Parathyroid adenoma (tissue), 2 donors: ENCODE measurements around the gene TMIGD1.

Experiments used
- H2AFZ ChIP-seq: fragments of 300-600 bp; sonication (generic); one replicate; pipeline ENCODE4 v1.7.0; 2017; ENCODE audit warnings: antibody characterized with exemption, mild to moderate bottlenecking
- H3K27ac ChIP-seq: fragments of 300-600 bp; sonication (generic); one replicate; pipeline ENCODE4 v1.7.0; 2017
- H3K27me3 ChIP-seq: fragments of 300-600 bp; sonication (generic); one replicate; pipeline ENCODE4 v1.7.0; 2017; ENCODE audit warnings: low read length; ENCODE audit not compliant: control insufficient read depth, insufficient read depth
- H3K36me3 ChIP-seq: fragments of 300-600 bp; sonication (generic); one replicate; pipeline ENCODE4 v1.7.0; 2017; ENCODE audit warnings: low read length; ENCODE audit not compliant: control insufficient read depth, insufficient read depth
- H3K4me1 ChIP-seq: fragments of 300-600 bp; sonication (generic); one replicate; pipeline ENCODE4 v1.7.0; 2017; ENCODE audit warnings: control low read depth
- H3K4me2 ChIP-seq: fragments of 300-600 bp; sonication (generic); one replicate; pipeline ENCODE4 v1.7.0; 2017; ENCODE audit warnings: low read length
- H3K4me3 ChIP-seq: fragments of 300-600 bp; sonication (generic); one replicate; pipeline ENCODE4 v1.7.0; 2017; ENCODE audit warnings: low read depth, low read length
- H3K79me2 ChIP-seq: fragments of 300-600 bp; sonication (generic); one replicate; pipeline ENCODE4 v1.7.0; 2017; ENCODE audit warnings: control low read depth
- H3K9ac ChIP-seq: fragments of 300-600 bp; sonication (generic); one replicate; pipeline ENCODE4 v1.7.0; 2017; ENCODE audit warnings: mild to moderate bottlenecking
- H3K9me3 ChIP-seq: fragments of 300-600 bp; sonication (generic); one replicate; pipeline ENCODE4 v1.7.0; 2017; ENCODE audit warnings: low read length; ENCODE audit not compliant: control insufficient read depth
- TF ChIP-seq, protein P1 (sequence below): fragments of 300-600 bp; sonication (generic); IDR thresholded peaks from one replicate; pipeline ENCODE4 v1.7.0; 2017; ENCODE audit warnings: antibody characterized with exemption, mild to moderate bottlenecking
- donor health status: primary hyperparathyroidism.

Gene TMIGD1

DNA sequence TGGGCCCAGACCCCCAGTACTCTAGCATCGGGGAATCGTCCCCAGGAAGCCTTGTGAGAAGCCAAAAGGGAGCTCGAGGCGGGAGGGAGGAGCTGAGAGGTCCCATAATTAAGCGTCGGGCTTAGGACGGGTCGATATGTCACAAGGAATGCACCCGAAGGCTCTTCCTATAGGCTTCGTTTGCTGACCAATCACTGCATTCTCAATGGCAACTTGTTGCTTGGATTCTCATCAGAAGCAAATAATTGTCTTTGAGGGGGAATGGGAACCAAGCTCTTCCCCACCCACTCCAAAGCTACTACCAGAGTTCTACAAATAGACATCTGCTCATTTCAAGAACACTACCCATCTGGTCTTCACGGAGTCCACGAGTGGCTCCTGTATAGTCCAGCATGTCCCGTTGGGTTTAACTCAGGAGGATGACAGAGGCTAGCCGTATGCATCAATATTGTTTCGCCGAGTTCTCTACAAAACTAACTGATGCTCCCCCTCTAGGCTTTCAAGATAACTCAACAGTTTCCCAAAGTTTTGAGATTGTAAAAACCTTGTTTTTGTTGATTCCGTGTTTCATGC, 41.5 kb downstream of the TMIGD1 start:
- Histone ChIP-seq H3K36me3 (no peaks in the 10 kb centered on the region), H2AFZ (peak overlapping the region; percentile 99), H3K79me2 (peaks cover 7% of the 10 kb centered on the region), H3K27ac (peak overlapping the region; percentile 57), H3K4me2 (peak overlapping the region; percentile 57), H3K9ac (no peak overlapping the region), H3K9me3 (no peaks in the 10 kb centered on the region), H3K4me1 (peaks cover 9% of the 10 kb centered on the region), H3K4me3 (peak overlapping the region; percentile 71), H3K27me3 (no peaks in the 10 kb centered on the region)
- TF ChIP-seq, protein P1, sequence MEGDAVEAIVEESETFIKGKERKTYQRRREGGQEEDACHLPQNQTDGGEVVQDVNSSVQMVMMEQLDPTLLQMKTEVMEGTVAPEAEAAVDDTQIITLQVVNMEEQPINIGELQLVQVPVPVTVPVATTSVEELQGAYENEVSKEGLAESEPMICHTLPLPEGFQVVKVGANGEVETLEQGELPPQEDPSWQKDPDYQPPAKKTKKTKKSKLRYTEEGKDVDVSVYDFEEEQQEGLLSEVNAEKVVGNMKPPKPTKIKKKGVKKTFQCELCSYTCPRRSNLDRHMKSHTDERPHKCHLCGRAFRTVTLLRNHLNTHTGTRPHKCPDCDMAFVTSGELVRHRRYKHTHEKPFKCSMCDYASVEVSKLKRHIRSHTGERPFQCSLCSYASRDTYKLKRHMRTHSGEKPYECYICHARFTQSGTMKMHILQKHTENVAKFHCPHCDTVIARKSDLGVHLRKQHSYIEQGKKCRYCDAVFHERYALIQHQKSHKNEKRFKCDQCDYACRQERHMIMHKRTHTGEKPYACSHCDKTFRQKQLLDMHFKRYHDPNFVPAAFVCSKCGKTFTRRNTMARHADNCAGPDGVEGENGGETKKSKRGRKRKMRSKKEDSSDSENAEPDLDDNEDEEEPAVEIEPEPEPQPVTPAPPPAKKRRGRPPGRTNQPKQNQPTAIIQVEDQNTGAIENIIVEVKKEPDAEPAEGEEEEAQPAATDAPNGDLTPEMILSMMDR, result no peak

DNA sequence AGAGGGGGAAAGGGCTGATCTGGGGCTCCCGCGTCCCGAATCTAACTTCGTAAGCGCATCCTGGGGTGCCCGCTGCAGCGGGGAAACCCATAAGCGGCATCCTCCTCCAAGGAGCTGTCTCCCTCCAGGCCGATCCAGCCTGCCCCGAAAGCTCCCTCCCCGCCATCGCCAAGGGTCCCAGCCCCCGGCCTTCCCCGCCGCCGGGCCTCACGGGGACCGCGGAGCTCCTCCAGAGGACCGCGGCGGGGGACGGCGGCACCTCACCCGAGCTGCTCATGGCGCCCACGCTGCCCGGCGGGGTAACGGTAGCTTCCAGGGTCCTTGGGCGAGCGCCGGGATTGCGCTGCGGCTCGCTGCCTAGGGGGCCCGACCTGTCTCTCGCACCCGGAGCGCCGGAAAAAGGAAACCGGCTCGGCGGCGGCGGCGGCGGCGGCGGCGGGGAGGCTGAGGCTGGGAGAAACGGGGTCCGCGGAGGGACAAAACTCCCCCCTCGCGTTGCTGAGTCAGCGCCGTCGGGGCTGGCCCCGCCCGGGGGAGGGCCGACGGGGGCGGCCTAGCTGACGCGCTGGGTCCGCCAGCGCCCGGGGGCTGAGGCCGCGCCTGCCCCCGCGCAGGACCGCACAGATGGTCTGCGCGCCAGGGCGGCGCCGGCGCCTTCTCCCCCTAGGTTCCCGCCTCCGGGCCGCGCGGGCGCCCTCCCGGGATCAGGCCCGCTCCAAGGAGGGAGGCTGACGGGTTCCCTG, 42.1 kb downstream of the TMIGD1 start, which contains the start of gene BLMH:
Gene BLMH (minus strand): TSS at position 402 of the 743 bp plus-strand sequence. CDS start 125 bp downstream, at position 277.
- Histone ChIP-seq H3K27ac (peak within 1 kb of the TSS; percentile 57), H3K4me1 (peaks cover 9% of the 10 kb centered on the region), H3K4me3 (peak within 1 kb of the TSS; percentile 71), H3K36me3 (no peaks in the 10 kb centered on the region), H3K4me2 (peak within 1 kb of the TSS; percentile 57), H3K9me3 (no peaks in the 10 kb centered on the region), H3K27me3 (no peaks in the 10 kb centered on the region), H3K79me2 (peaks cover 7% of the 10 kb centered on the region), H3K9ac (peak within 1 kb of the TSS; percentile 21), H2AFZ (peak within 1 kb of the TSS; percentile 99)
- TF ChIP-seq, protein P1, result no peak

DNA sequence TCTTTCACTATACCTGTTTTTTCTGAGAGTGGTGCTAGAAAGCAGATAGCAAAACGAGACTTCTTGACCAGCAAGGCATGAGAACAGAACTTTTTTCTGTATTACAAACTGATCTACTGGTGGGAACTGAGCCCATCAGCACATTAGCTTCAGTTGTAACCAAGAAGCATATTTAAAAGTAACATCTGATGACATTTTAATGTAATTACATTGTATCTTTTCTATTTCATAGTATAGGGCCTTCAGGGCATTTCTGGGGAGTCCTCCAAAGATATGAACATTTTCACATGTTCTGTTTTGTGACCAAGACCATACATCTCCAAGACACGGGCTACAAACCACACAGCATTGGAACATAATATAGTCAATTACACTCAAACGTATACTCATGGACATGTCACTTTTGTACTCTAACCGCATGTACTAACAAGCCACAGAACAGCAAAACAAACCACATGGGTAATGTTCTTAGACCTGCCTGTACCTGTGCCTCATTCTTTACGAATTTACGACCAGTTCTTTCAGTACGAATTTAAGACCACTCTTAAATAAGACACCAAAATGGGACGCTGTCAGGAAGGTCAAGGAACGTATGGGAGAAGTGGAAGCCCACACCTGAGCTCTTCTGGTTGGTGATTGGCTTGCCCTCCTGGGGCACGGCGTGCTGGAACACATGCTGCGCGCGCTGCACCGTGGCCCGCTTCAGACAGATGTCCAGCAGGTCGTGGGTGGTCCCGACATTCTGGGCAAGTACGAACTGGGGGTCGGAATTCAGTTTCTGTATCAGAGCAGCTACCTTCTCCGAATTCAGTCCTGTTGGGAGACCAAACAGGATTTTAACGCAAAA, 42.9 kb downstream of the TMIGD1 start:
- H3K27ac ChIP-seq, result no peak overlapping the region
- H3K4me1 ChIP-seq, result peaks cover 9% of the 10 kb centered on the region
- TF ChIP-seq, protein P1, result no peak
- H3K4me3 ChIP-seq, result peak overlapping the region; percentile 71
- no peaks in the 10 kb centered on the region for H3K36me3 ChIP-seq
- peak overlapping the region; percentile 57 for H3K4me2 ChIP-seq
- peak overlapping the region; percentile 99 for H2AFZ ChIP-seq
- H3K9ac ChIP-seq, result no peak overlapping the region
- H3K27me3 ChIP-seq, result no peaks in the 10 kb centered on the region
- H3K9me3 ChIP-seq, result no peaks in the 10 kb centered on the region
- H3K79me2 ChIP-seq, result peaks cover 7% of the 10 kb centered on the region

DNA sequence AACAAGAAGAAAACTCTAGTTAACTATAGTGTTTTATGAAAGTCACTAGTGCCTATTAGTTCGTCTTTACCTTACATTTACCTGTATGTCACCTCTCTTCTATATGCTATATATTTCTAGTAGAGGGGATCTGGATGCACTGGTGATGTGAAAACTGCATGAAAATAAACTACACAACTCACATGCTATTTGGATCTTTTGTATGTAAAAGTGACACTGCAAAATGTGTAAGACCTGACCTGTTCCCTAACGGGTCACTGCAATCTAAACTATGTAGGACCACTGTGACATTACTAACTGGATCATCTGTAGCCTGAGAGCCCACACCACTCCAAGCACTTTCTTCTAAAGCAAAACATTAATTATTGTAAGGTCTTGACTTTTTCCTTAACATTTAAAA, 43.8 kb downstream of the TMIGD1 start:
- TF ChIP-seq, protein P1, result no peak
- H3K4me3 ChIP-seq, result no peak overlapping the region

More for the DNA sequence above, 43.8 kb downstream of the TMIGD1 start:
- no peak overlapping the region for H3K4me2 ChIP-seq
- H3K27me3 ChIP-seq, result no peaks in the 10 kb centered on the region
- peaks cover 7% of the 10 kb centered on the region for H3K79me2 ChIP-seq
- H3K9me3 ChIP-seq, result no peaks in the 10 kb centered on the region
- no peak overlapping the region for H3K27ac ChIP-seq
- H3K4me1 ChIP-seq, result peaks cover 9% of the 10 kb centered on the region
- H3K36me3 ChIP-seq, result no peaks in the 10 kb centered on the region
- no peak overlapping the region for H2AFZ ChIP-seq
- no peak overlapping the region for H3K9ac ChIP-seq
